Stimulated activated CD4-positive, alpha-beta T cell treated with anti-CD3 and anti-CD28 coated beads, TNF-alpha, amount 100 ng/mL, for 48 hours (primary cell): ENCODE results near the gene IQGAP2.
"Not testable (repeated sequence)": the region's sequence is repeated elsewhere in the genome, so short reads cannot be mapped to it uniquely, and the experiment has no call there.

Experiments
- DNase-seq, 3 donors: peaks; one replicate each; pipeline ENCODE4 v3.0.0-alpha.2; 2020; ENCODE audit warnings: low read depth in 3 of 3

IQGAP2 gene

DNA sequence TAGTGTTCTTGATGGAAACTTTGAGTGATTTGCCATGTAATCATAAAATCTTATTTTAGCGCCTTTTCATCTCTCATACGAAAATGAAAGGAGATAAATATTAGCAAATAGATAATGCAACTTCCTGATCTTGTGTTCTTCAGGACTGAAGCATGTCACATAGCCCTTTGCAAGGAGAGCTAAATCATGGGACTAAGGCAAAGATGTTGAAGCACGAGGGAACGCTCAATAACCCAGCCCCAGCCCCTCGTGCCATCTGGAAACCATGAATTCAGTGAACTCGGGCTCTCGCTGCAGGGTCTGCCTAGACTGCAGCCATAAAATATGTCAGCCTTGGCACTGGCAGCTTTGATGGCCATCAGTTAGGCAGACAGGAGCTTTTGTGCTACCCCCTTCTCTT lies 161.9 kb downstream of the IQGAP2 start:
- DNase-seq = no peak

GRCh38 chr5:76570153-76570552 lies 167.1 kb downstream of the IQGAP2 start:
- no peak for DNase-seq

DNA sequence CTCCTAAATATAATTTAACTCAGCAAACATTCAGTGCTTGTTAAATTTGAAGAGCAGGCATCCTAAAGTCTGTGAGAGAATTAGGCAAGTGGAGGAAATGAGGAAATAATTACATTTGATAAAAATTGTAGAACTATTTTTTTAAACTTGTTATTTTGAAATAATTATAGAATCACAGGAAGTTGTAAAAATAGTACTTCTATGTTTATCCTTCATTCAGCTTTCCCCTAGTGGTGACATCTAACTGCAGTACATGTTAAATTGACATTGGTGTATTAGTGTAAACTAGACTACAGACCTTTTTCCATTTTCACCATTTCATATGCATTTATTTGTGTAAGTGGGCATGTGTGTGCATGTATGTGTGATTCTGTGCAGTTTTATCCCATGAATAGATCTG lies 168.5 kb downstream of the IQGAP2 start:
- DNase-seq = no peak

GRCh38 chr5:76576450-76576849 lies 173.4 kb downstream of the IQGAP2 start:
- DNase-seq = no peak

- DNase-seq = no peak
These were observed 173.9 kb downstream of the IQGAP2 start for GRCh38 chr5:76576996-76577395.

- DNase-seq = no peak
These were observed 176.3 kb downstream of the IQGAP2 start for GRCh38 chr5:76579166-76579937.

- DNase-seq = no peak
These were observed 177.9 kb downstream of the IQGAP2 start for GRCh38 chr5:76580981-76581380.

DNA sequence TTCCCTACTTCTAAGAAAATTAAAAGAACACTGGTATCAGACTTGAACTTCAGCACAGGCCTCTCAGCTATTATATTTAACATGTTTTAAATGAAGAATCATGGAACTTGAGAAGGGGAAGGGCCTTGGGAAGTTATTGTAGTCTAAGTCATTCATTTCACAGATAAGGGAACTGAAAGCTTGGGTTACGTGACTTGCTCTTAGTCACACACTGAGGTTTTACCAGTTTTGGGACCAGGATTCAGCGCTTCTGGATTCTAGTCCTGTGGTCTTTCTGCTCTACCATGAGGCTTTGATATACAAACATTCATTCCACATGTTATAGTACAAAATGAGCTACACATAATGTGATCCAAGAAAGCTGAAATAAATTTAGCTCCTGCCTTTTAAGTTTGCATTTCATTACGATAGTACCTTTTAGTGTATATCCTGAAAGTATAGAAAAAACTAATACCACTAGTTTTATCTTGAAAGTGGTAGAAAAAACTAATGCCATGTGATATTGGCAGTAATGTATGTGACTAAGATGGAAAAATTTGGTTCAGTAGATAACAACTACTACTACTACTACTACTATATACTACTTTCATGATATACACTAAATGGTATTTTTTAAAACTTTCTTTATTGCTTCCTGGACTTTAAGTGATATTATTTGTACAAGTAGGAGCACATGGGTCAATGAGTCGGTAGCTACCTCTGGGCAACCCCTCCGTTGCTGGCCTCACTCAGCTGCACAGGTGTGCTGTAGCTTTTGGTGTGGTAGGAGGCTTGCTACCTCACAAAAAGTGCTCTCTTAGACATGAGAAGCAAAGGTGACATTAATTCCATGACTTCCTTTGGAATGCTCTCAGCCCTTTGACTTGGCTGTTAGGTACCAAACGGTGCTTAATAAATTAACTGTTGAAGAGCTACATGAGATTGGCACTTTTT lies 179.4 kb downstream of the IQGAP2 start:
- DNase-seq = peak in 2 of 3 donors; percentile 5 to 8

GRCh38 chr5:76583163-76584047 lies 180.3 kb downstream of the IQGAP2 start:
- no peak for DNase-seq

GRCh38 chr5:76585783-76586217 lies 182.7 kb downstream of the IQGAP2 start:
- no peak for DNase-seq

DNA sequence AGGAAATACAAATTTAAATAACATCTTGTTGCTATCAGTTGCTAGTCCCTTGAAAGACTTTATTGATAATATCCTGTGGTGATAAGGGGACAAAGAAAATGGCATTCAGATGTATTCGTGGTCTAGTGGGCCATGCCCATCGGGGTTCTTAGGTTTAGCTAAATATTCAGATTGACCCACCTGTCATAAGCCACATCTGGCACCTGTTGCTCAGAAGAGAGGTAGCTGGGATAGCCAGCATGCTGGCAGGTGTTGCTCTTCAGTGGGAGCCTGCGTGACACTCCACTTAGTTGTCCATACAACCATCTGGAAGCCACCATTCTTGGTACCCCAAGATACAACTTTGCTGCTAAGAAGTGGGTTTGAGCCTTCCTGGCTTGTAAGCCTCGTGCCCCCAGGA lies 183.4 kb downstream of the IQGAP2 start:
- DNase-seq = no peak

DNA sequence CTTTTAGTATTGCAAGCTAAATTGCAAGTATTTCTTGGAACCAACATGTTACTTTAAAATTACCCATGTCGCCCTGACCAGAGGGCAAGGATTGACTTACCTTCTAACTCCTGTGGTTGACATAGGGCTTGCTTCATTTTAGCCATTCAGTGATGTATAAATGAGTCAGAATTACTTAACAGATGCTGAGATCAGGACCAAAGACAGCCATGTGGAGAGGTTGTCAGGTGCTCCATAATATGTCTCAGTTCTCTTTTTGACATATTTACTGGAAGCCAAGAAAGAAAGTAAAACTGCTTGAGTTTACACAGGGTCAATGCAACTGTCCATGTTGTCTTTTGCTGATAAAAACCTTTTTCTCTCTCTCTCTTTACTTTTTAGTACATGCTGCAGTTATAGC lies 186.9 kb downstream of the IQGAP2 start:
- DNase-seq = no peak

- no peak for DNase-seq
These were observed 188.3 kb downstream of the IQGAP2 start for GRCh38 chr5:76591366-76591765.

GRCh38 chr5:76592692-76593091 lies 189.6 kb downstream of the IQGAP2 start:
- DNase-seq = no peak

GRCh38 chr5:76594107-76594506 lies 191.0 kb downstream of the IQGAP2 start:
- DNase-seq = no peak

DNA sequence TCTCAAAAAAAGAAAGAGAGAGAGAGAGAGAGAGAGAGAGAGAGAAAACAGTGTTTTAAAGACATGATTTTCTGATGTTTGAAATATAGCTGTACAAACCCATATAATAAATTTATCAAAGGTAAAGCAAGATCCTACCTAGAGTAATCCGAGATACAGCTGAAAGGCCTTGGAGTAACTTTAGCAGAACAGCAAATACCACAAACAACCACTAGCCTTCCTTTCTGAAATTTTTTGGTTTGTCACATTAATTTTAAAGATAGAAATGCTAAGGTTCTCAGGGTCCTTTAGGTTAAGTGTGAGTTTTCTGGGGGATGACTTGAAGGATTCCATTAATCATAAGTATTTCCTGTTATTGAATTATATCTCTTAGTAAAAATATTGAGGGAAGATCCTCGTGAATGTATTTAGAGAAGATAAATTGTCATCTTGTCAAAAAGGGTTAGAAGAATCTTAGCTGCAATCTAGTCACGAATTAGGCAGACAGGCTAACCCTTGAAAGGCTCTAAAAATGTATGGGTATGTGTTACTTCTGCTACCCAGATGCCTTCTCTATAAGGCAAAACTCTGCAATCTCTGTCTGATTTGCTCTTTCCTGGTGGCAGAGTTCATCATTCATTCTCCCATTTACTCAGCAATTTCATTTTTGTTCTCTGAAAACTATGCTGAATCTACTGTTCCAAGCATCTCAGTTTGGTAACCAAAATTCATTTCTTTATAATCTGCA lies 192.8 kb downstream of the IQGAP2 start:
- DNase-seq = no peak

- no peak for DNase-seq
These were observed 195.4 kb downstream of the IQGAP2 start for GRCh38 chr5:76598531-76598930.

DNA sequence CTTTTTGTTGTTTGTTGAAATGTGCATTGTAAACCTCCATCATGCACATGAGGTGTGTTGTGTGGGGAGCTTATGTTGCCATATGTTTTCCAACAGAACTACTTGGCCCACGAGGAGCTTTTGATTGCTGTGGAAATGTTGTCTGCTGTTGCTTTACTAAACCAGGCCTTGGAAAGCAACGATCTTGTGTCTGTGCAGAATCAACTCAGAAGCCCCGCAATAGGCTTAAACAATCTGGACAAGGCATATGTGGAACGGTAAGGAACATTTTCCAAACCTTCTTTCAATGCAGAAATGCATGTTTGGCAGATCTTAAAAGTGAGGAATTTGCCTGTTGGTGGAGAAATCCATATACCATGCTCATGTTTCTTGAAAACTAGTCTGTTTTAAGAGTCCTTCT lies 197.6 kb downstream of the IQGAP2 start:
- DNase-seq = no peak

DNA sequence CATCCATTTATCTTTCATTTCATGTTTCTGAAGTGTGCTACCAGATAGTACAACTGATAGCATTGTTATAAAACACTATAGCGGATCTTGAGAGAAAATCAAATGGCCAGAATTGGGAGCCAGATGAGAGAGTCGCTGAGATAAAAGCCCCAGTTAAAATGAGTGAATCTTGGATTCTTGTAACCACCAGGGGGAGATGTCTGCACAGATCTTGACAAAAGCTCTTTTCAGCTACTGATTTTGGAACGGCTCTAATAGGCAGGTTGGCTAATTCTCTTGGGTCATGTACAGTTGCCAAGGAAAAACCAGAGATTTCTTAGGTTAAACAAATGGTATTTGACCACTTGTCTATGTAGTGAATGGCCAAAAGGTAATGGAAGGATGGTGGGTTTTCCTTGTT lies 198.4 kb downstream of the IQGAP2 start:
- DNase-seq = no peak

GRCh38 chr5:76602094-76602726 lies 199.1 kb downstream of the IQGAP2 start:
- DNase-seq = no peak

GRCh38 chr5:76603991-76604390 lies 200.9 kb downstream of the IQGAP2 start:
- DNase-seq = not testable (repeated sequence)
